Fibroblast of the conjunctiva (primary cell): ENCODE data around the gene STK10.
"Not testable (repeated sequence)": the region's sequence is repeated elsewhere in the genome, so short reads cannot be mapped to it uniquely, and the experiment has no call there.

Experiments
- DNase-seq: peaks from one replicate; pipeline ENCODE4 v3.0.0-alpha.2; 2010; ENCODE audit warnings: low read depth

The STK10 gene

GRCh38 chr5:172165465-172165864, 22.6 kb downstream of the STK10 start:
- no peak for DNase-seq

DNA sequence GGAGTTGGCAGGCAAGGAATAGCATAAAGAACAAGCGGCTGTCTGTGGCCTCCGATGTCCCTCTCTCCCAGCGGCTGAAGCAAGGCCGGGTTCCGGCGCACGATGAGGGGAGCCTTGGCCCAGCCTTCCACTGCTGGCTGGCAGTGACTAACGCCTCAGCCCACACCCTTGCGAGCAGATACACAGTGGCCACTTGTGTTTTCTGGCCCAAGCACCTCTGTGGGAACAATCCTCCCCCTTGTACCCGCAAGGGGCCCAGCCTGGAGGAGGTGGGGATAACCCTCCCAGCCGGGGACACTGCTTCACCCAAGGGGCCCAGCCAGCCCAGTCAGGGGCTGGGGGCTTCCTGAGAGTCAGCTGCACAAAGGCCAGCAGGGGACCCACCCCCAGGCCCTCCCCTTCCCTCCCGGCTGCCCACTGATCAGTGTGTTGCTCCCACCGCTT, 23.2 kb downstream of the STK10 start:
- no peak for DNase-seq

DNA sequence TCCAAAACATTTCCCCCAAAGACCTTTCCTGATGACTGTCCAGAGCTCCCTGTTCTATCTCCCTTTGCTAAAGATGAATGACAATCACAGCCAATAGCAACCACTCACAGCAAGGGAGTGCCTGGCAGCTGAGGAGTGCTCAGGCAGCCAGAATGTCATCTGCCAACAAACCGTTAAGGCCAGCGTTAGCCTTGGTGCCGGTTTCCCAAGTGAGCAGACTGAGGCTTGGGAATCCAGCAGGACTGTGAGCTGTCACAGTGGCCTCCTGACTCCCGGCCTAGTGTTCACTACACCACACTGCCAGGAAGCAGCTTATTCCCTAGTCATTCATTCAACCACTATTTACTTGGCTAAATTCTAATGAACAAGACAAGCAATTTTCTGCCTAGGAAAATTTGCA, 24.7 kb downstream of the STK10 start:
- DNase-seq: no peak

GRCh38 chr5:172162987-172163343, 25.1 kb downstream of the STK10 start:
- no peak for DNase-seq

DNA sequence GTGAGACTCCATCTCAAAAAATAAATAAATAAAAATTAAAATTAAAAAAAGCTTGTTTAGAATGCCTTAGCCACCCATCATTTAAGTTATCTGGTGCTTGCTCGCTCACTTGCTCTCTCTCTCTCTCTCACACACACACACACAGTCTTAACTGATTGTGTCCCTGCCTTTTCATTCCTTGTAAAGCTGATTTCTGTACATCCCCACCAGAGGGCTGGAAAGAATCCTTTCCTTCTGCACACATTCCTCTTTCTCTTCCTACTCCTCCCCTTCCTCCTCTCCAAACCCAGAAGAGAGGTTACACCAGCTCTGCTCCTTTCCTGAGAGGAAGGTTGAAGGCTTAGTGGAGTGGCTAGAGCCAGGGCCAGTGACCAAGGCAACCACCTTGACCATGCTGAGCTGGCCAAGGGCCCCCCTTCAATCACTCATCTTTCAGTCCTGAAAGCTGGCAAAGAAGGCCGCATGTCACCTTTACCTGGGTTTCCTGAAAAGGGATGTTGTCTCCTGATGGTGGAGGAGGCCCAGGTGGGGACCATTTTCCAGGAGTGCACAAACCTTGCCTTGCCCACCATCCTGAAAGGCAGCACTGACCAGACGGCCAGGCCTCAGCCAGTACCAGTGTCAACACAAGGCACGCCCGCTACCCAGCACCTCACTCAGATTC, 25.6 kb downstream of the STK10 start:
- DNase-seq: no peak

DNA sequence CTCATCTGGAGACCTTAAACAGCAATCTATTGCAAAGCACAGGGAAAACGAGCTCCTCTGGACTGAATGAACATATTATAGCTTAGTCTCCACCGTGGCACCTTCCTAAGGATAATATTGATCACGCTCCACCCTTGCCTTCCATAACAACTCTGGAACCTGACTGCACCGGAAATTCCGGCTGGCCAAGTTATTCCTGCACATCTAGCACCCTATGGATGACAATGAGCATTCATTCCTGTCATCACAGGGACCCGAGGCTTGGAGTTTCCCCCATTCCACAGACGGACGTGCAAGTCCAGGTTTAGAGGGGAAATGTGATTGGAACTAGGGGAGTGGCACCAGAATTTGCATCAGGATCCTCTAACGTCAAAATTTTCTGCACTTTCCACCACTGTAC, 27.5 kb downstream of the STK10 start:
- no peak for DNase-seq

- DNase-seq: no peak
Observed at GRCh38 chr5:172159016-172159415, 29.0 kb downstream of the STK10 start.

DNA sequence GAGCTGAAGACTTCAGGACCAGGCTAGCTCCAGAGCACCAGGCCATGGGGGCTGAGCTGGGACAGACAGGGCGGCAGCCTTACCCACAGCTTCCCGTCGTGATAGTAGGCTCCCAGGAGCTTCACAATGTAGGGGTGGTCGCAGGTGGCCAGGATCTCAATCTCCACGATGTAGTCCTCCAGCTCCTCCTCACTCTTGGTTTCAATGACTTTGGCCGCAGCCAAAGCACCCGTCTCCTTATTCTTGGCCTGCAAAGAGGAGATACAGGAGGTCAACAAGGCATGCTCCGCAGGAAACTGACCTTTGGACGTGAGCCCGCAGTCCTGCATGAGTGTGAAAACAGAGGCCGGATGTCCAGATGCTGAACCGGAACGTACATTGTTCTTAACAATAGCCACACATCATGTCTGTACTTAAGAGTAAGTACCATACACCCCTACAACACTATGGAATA, 31.5 kb downstream of the STK10 start:
- no peak for DNase-seq

GRCh38 chr5:172155101-172155500, 32.9 kb downstream of the STK10 start:
- DNase-seq: not testable (repeated sequence)

- DNase-seq: no peak
Observed at GRCh38 chr5:172153695-172154094, 34.3 kb downstream of the STK10 start.

- no peak for DNase-seq
Observed at GRCh38 chr5:172151661-172152210, 36.3 kb downstream of the STK10 start.

DNA sequence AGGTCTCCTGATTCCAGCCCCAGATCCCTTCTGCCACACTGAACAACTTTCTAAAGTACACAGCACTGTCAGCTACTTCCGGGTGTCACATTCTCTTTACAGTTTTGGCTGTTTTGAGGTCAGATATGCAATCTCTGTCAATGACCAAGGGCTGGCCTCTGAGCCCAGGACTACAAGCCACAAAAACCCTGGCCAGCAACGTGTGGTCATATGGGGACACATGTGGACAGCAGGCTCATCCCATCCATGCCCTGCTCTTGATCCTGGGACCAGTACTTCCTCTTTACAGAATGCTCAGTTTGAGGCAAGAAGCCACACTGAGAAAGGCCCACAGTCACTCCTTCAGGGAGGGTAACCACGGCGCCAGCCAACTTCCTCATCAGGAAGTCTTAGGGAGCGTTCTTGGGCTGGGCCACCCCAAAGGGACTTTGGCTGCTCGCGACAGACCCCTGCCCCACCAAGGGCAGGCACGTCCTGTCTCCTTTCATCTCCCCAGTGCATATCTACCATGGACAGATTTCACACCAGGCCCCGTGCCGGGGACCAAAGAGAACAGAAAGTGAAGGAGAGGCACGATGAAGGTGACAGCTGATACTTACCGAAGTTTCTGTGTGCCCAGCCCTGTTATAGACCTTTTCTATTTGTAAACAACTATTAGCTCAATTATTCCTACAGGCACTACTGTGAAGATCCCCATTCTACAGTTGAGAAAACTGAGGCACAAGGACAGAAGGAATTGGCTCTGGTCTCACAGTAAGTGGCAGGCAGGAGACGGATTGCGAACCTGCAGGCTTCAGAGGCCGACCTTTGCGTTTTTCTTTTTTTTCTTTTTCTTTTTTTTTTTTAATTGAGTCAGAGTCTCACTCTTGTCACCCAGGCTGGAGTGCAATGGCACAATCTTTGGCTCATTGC, 37.3 kb downstream of the STK10 start:
- no peak for DNase-seq

- not testable (repeated sequence) for DNase-seq
Observed at GRCh38 chr5:172149481-172149880, 38.5 kb downstream of the STK10 start.

- DNase-seq: no peak
Observed at GRCh38 chr5:172149073-172149472, 39.0 kb downstream of the STK10 start.

DNA sequence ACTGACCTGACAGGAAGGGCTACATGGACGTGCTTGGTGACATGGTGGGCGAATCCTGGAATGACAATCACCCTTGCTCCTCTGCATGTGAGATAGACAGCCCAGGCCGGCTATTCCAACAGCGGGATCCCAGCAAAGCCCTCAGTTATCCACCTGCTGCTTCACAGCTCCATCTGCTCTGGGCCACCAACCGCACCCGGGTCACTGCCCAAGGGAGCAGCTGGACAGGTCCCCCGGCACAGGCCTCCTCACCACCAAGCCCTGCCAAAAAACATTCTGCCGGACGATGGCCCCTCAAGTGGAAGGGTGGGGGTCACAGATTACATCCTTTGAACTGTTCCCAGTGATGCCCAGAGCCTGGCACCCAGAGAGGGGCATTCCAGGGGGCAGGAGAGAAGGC, 39.6 kb downstream of the STK10 start:
- DNase-seq: no peak

GRCh38 chr5:172147857-172148256, 40.2 kb downstream of the STK10 start:
- no peak for DNase-seq

- DNase-seq: no peak
Observed at GRCh38 chr5:172146748-172147092, 41.3 kb downstream of the STK10 start.

GRCh38 chr5:172145870-172146747, 41.9 kb downstream of the STK10 start:
- DNase-seq: no peak

DNA sequence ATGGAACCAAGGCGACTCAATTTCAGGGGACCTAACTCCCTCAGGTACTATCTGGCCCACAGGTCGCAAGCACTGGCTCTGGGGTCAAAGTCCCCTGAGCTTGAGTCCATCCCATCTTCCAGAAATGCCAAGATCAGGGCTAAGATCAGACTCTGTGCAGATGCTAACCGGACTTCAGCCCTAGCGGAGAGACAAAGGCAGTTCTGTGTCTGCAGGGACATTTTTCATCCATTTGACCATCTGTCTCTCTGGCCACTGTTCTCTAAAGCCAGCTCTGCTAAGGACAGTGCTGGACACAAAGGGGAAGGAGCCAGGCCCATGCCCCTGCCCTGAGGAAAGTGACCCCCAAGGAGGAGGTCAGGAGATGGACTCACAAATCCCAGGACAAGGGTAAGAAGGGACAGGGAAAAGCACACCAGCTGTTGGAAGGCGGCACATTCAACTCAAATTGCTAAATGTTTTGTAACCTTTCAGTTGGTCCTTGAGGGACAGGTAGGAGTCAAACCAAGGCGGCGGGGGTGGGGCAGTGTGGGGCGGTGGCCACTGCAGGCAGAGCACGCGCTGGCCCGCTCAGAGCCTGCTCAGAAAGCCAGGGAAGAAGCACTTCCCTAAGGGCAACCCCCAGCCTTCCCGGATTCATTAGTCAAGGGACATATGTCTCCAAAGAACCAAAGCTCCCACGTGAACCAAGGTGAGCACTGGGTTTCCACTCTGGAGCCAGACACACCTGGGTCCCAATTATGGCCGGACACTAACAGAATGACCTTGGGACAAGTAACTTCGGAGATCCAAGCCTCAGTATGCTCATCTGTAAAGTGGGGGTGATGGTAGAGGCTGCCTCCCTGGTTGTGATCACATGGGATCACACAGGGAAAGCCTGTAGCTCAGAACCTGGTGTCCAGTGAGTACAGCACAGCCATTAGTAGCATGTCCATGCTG, 42.8 kb downstream of the STK10 start:
- DNase-seq: no peak

GRCh38 chr5:172144291-172144815, 43.7 kb downstream of the STK10 start:
- DNase-seq: no peak

DNA sequence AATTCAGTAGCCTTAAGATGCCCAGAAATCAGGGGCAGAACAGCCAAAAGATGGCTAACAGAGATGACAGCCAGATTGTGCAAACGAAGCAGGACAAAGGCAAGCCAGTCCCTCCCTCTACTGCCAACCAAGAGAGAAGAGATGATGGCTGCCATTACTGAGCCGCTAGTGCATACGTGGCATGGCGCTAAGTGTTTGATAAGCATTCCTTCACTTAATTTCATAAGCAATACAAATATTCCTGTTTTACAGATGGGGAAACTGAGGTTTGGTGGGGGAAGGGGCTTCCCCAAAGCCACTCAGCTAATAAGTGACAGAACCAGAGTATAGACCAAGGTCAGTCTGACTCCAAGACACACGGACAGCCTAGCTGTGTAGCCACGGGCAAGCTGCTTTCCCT, 44.1 kb downstream of the STK10 start:
- DNase-seq: no peak
